ENCODE data around the gene MEN1. TPM values are rescaled to one million over a fixed set of nuclear protein-coding genes. Genes with fewer than 3 reads are reported as not detected.

MEN1 gene
- total and polyA plus RNA-seq, 9 of the 15 experiments (the other 6 are each of a cell fraction or from before 2014, with no cell fraction given) = 3.4 to 57.2 (median 19.3) TPM

- TF ChIP-seq MNT (conservative IDR thresholded peaks at IDR 0.05) (0 out of 4 replicates have a peak, but pooled peaks of 1 of the 2 experiments have one; percentile 37), JUND (IDR thresholded peaks at IDR 0.05; ENCODE audit: borderline replicate concordance, low read depth, low read length) (peak; percentile 88), JUND (tag; IDR thresholded peaks at IDR 0.05; ENCODE audit: borderline replicate concordance, low read depth, low read length) (peak; percentile 79; the same call in 1 of the 3 replicates), POLR2B (IDR thresholded peaks at IDR 0.05; ENCODE audit: low read depth, partially characterized antibody) (peak; percentile 78), MTA3 (IDR thresholded peaks at IDR 0.05; ENCODE audit: borderline replicate concordance) (no peak; the same call in 1 of the 2 replicates), HNRNPUL1 (IDR thresholded peaks at IDR 0.05; ENCODE audit: low read length) (no peak), CGGBP1 (CRISPR knock-in tag; IDR thresholded peaks at IDR 0.05) (no peak), CREBBP (IDR thresholded peaks at IDR 0.05; ENCODE audit: low read depth, low read length) (no peak), HNRNPH1 (optimal IDR thresholded peaks at IDR 0.05; ENCODE audit: low read depth, low read length) (no peak), TAL1 (IDR thresholded peaks at IDR 0.05) (no peak), ETV1 (tag; conservative IDR thresholded peaks at IDR 0.05; ENCODE audit: low read depth) (0 out of 2 replicates have a peak, but pooled peaks have one; percentile 9), ZNF830 (CRISPR knock-in tag; IDR thresholded peaks at IDR 0.05) (no peak), GABPB1 (CRISPR knock-in tag; IDR thresholded peaks at IDR 0.05) (peak; percentile 37; the same call in 1 of the 2 replicates), GTF2A2 (tag; IDR thresholded peaks at IDR 0.05) (no peak), ZNF57 (CRISPR knock-in tag; IDR thresholded peaks at IDR 0.05) (no peak), JUN (IDR thresholded peaks at IDR 0.05; ENCODE audit: borderline replicate concordance, low read depth, low read length) (peak; percentile 76), JUN (CRISPR knock-in tag; IDR thresholded peaks at IDR 0.05; ENCODE audit: borderline replicate concordance) (no peak), RBM39 (optimal IDR thresholded peaks at IDR 0.05; ENCODE audit: low read depth, low read length) (no peak), PATZ1 (CRISPR knock-in tag; IDR thresholded peaks at IDR 0.05; ENCODE audit: borderline replicate concordance) (no peak), NELFE (IDR thresholded peaks at IDR 0.05; ENCODE audit: insufficient read depth, insufficient read length) (no peak), TRIM28 (IDR thresholded peaks at IDR 0.05) (no peak), BRF2 (IDR thresholded peaks at IDR 0.05; ENCODE audit: borderline replicate concordance, insufficient read depth, insufficient read length) (no peak), CHD4 (IDR thresholded peaks at IDR 0.05; ENCODE audit: insufficient read depth, insufficient replicate concordance, low read depth, low read length, poor library complexity, severe bottlenecking) (no peak), ZNF197 (CRISPR knock-in tag; IDR thresholded peaks at IDR 0.05; ENCODE audit: low read depth) (no peak)
Observed at GRCh38 chr11:64778473-64779298, 31.7 kb downstream of the MEN1 start, which contains the start of gene SF1 (continued).
